B cell (primary cell): ENCODE results near the gene PPP1R10. TPM values are rescaled to one million over a fixed set of nuclear protein-coding genes. Genes with fewer than 3 reads are reported as not detected.
A peak's percentile ranks its signal among the peaks of the same experiment; 100 is the strongest.

Experiments used
- ATAC-seq: fragments of 200-7000 bp; cut with Tn5 transposase; one replicate; pipeline ENCODE4 v1.10.0; 2021; ENCODE audit warnings: low read depth, mild to moderate bottlenecking, moderate number of reproducible peaks, moderate library complexity
- CTCF ChIA-PET: fragments of 350-600 bp; sonication (Branson Sonifier 250); formaldehyde crosslinking; loops from one replicate; lab custom pipeline; 2021; ENCODE audit warnings: antibody characterized with exemption, inconsistent platforms; lab: Charles Lee
- POLR2A ChIA-PET: fragments of 350-600 bp; sonication (Branson Sonifier 250); formaldehyde crosslinking; loops from one replicate; lab custom pipeline; 2021; ENCODE audit warnings: antibody characterized with exemption; lab: Charles Lee
- DNase-seq: peaks from one replicate; pipeline ENCODE4 v3.0.0; 2013
- H2AFZ ChIP-seq: 2 replicates; pipeline ENCODE4 v1.6.1; 2012; ENCODE audit warnings: mild to moderate bottlenecking, low read depth, low read length; ENCODE audit not compliant: insufficient read depth, poor library complexity, severe bottlenecking
- H3K27ac ChIP-seq, 2 donors: 1 replicate in 1 of 2; 2 replicates in 1 of 2; pipeline ENCODE4 v1.5.1; 2012 to 2013; ENCODE audit warnings: low read length in 2 of 2, mild to moderate bottlenecking in 2 of 2, moderate library complexity in 1 of 2
- H3K27me3 ChIP-seq, 4 experiments: fragments of 200-600 bp in 1 of 4; sonication (generic) in 1 of 4; replicated peaks in 1 of 4; 1 replicate in 2 of 4; 2 replicates in 2 of 4; pipeline versions ENCODE4 v1.6.1 to v1.7.0; 2013 to 2016; ENCODE audit warnings: low read length in 3 of 4, mild to moderate bottlenecking in 2 of 4, mixed read lengths in 1 of 4, moderate library complexity in 1 of 4; ENCODE audit not compliant: insufficient read depth in 4 of 4, control insufficient read depth in 3 of 4; ENCODE audit errors: control extremely low read depth in 1 of 4
- H3K36me3 ChIP-seq, 2 experiments: replicated peaks in 1 of 2; 1 replicate in 1 of 2; 2 replicates in 1 of 2; pipeline versions ENCODE4 v1.6.1 to v1.7.1; 2013; ENCODE audit warnings: low read length in 1 of 2; ENCODE audit not compliant: insufficient read depth in 2 of 2, control insufficient read depth in 1 of 2; ENCODE audit errors: control extremely low read depth in 1 of 2, extremely low read depth in 1 of 2
- H3K4me1 ChIP-seq, 2 donors: fragments of 200-600 bp in 1 of 2; sonication (generic) in 1 of 2; 1 replicate in 1 of 2; 2 replicates in 1 of 2; pipeline versions ENCODE4 v1.5.1 to v1.6.1; 2013 to 2017; ENCODE audit warnings: low read length in 2 of 2; ENCODE audit not compliant: control insufficient read depth in 2 of 2, insufficient read depth in 2 of 2
- H3K4me2 ChIP-seq: replicated peaks from 2 replicates; pipeline ENCODE3; 2012; ENCODE audit warnings: mild to moderate bottlenecking, low read depth, low read length; ENCODE audit not compliant: poor library complexity, severe bottlenecking
- H3K4me3 ChIP-seq, 5 experiments: fragments of 200-600 bp in 1 of 5; sonication (generic) in 1 of 5; 1 replicate in 3 of 5; 2 replicates in 2 of 5; pipeline versions ENCODE4 v1.5.1 to v1.7.0; 2011 to 2016; ENCODE audit warnings: low read length in 4 of 5, mild to moderate bottlenecking in 4 of 5, low read depth in 2 of 5, control low read depth in 1 of 5, moderate library complexity in 1 of 5; ENCODE audit not compliant: insufficient read depth in 1 of 5; ENCODE audit errors: control extremely low read depth in 1 of 5, extremely low read depth in 1 of 5
- H3K79me2 ChIP-seq: fragments of 200-600 bp; sonication (generic); one replicate; pipeline ENCODE4 v1.6.0; 2016; ENCODE audit warnings: low read length; ENCODE audit not compliant: control insufficient read depth, insufficient read depth
- H3K9ac ChIP-seq: fragments of 200-600 bp; sonication (generic); 2 replicates; pipeline ENCODE4 v1.6.1; 2017; ENCODE audit warnings: mild to moderate bottlenecking, low read length, moderate library complexity
- H3K9me3 ChIP-seq, 3 donors: one replicate each; pipeline versions ENCODE4 v1.6.1 to v1.7.1; 2013; ENCODE audit warnings: low read length in 2 of 3; ENCODE audit not compliant: control insufficient read depth in 2 of 3, insufficient read depth in 1 of 3; ENCODE audit errors: control extremely low read depth in 1 of 3
- H4K20me1 ChIP-seq: 2 replicates; pipeline ENCODE4 v1.6.0; 2012; ENCODE audit warnings: mild to moderate bottlenecking, low read length; ENCODE audit not compliant: insufficient read depth, control insufficient read depth, poor library complexity, severe bottlenecking
- H3K27ac Mint-ChIP-seq: one replicate; pipeline ENCODE4 v1.8.0; 2021; ENCODE audit warnings: mixed read lengths
- H3K27me3 Mint-ChIP-seq: one replicate; pipeline ENCODE4 v1.8.0; 2021; ENCODE audit warnings: mixed read lengths
- H3K4me1 Mint-ChIP-seq: one replicate; pipeline ENCODE4 v1.8.0; 2021; ENCODE audit warnings: mixed read lengths
- H3K4me3 Mint-ChIP-seq: one replicate; pipeline ENCODE4 v1.8.0; 2021; ENCODE audit warnings: mixed read lengths
- H3K9me3 Mint-ChIP-seq: one replicate; pipeline ENCODE4 v1.8.0; 2022; ENCODE audit warnings: mixed read lengths; ENCODE audit not compliant: insufficient read depth
- EZH2 ChIP-seq: IDR thresholded peaks from 2 replicates; pipeline ENCODE4 v1.6.1; 2012; ENCODE audit warnings: borderline replicate concordance, low read depth, mild to moderate bottlenecking, moderate library complexity, low read length; ENCODE audit not compliant: insufficient read depth, poor library complexity, severe bottlenecking
- WGBS: methylation state at CpG from one replicate; pipeline ENCODE4 v1.1.5; 2013; ENCODE audit warnings: missing lambda C conversion rate; ENCODE audit not compliant: insufficient coverage; 5-methylcytosine and 5-hydroxymethylcytosine counted together
- intact Hi-C: fragments of 100-400 bp; cut with micrococcal nuclease; formaldehyde crosslinking; loops from one replicate; pipeline ENCODE4 v1.10.0; 2022
- polyA plus RNA-seq: library from polyadenylated mRNA; depleted of rRNA; stranded (reverse); fragments of >200 nt; gene quantifications from 2 replicates; pipeline ENCODE4 v1.2.3, GENCODE V29; 2012
- total RNA-seq, 2 donors: library from RNA; stranded (reverse); fragments of 120-200 nt in 1 of 2; gene quantifications; 1 replicate in 1 of 2; 2 replicates in 1 of 2; pipeline versions ENCODE4 v1.2.3 to v1.2.4, GENCODE V29; 2013 to 2022
- TF ChIP-seq, protein P1 (sequence below): fragments of 200-600 bp; IDR thresholded peaks from one replicate; pipeline ENCODE4 v1.8.0; 2022; ENCODE audit warnings: antibody characterized with exemption, mild to moderate bottlenecking

Gene PPP1R10
- total and polyA plus RNA-seq, 2 donors (not counting 1 experiment from before 2014, with no cell fraction given) = 40.7 to 177 TPM

DNA sequence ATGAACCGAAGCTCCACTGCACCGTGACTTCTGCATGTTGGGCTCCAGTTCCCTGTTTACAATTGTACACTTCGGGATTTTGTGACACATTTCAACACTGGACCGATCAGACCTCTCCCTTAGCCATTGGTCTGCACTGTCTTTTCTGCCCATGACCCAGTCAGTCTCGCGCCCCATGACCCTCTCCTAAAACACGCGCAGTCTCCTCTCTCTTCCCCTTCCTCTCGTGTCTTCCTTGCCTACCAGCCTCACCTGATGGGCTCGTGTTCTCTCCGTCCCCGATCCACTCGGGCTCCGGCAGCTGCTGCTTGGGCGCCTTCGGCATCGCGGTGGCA is 46.3 kb downstream of the PPP1R10 start:
- ChIA-PET POLR2A (interaction anchor here (0.6 to 2.3 kb wide), 8 partner anchors 10 to 103 kb away, joined by 3 to 19 read pairs (median 5); partner anchors contain the start of genes GNL1, MRPS18B, PPP1R10 and PRR3), CTCF (interaction anchor here (0.6 to 2.7 kb wide), 14 partner anchors 12 to 698 kb away, joined by 3 to 29 read pairs (median 4); no protein-coding TSS in a partner anchor)
- no peaks in the 10 kb centered on the region for H3K9me3 Mint-ChIP-seq
- Histone ChIP-seq H3K4me1 (peaks cover 25 to 32% of the 10 kb centered on the region in 2 donors), H3K9ac (peak overlapping the region; percentile 88), H3K27ac (peak overlapping the region; percentile 55 to 92), H3K36me3 (peaks cover 0 to 4% of the 10 kb centered on the region in 2 experiments), H3K4me3 (peak overlapping the region; percentile 69 to 93 (median 87)), H3K79me2 (peaks cover 67% of the 10 kb centered on the region), H3K9me3 (no peaks in the 10 kb centered on the region), H4K20me1 (peaks cover 29% of the 10 kb centered on the region), H3K4me2 (peak overlapping the region; percentile 72), H3K27me3 (no peaks in the 10 kb centered on the region), H2AFZ (peak overlapping the region; percentile 85)
- peak overlapping the region; percentile 96 for H3K4me3 Mint-ChIP-seq
- intact Hi-C loops = loop anchor here (1.0 to 5.0 kb wide), 9 partner anchors 14 to 172 kb away; partner anchors contain the start of genes DHX16, FLOT1, GNL1 and IER3
- ATAC-seq (peak; percentile 9), DNase-seq (no peak)
- peaks cover 54% of the 10 kb centered on the region for H3K4me1 Mint-ChIP-seq
- 3% methylated on average over 12 of the region's 18 CpGs for WGBS
- H3K27ac Mint-ChIP-seq = peak overlapping the region; percentile 93
- H3K27me3 Mint-ChIP-seq = no peaks in the 10 kb centered on the region
- TF ChIP-seq, protein P1, sequence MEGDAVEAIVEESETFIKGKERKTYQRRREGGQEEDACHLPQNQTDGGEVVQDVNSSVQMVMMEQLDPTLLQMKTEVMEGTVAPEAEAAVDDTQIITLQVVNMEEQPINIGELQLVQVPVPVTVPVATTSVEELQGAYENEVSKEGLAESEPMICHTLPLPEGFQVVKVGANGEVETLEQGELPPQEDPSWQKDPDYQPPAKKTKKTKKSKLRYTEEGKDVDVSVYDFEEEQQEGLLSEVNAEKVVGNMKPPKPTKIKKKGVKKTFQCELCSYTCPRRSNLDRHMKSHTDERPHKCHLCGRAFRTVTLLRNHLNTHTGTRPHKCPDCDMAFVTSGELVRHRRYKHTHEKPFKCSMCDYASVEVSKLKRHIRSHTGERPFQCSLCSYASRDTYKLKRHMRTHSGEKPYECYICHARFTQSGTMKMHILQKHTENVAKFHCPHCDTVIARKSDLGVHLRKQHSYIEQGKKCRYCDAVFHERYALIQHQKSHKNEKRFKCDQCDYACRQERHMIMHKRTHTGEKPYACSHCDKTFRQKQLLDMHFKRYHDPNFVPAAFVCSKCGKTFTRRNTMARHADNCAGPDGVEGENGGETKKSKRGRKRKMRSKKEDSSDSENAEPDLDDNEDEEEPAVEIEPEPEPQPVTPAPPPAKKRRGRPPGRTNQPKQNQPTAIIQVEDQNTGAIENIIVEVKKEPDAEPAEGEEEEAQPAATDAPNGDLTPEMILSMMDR = no peak
- no peak for TF ChIP-seq EZH2

DNA sequence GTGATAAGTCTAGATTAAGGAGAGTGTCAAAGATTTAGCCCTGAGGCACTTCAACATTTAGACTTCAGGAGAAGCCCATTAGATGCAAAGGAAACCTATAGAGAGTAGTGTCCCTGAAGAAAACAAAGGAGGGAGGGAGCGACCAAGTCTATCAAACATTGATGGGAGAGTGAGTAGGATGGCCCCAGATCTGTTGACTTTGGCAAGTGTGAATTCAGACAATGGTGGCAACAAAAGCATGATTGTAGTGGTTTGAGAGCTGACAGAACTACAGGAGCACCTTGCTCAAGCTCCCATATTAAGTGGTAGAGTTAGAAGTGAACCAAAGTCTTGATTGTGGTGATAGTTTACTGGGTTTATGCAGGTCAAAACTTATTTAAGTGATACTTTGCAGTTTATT is 46.8 kb downstream of the PPP1R10 start:
- Histone ChIP-seq H3K27me3 (no peaks in the 10 kb centered on the region), H3K79me2 (peaks cover 62% of the 10 kb centered on the region), H3K27ac (peak overlapping the region in 1 of 2 donors; percentile 92), H3K4me2 (peak overlapping the region; percentile 72), H3K4me3 (peak overlapping the region in 4 of 5 experiments; percentile 69 to 93 (median 89)), H3K36me3 (peaks cover 0 to 4% of the 10 kb centered on the region in 2 experiments), H4K20me1 (peaks cover 25% of the 10 kb centered on the region), H3K4me1 (peaks cover 25 to 32% of the 10 kb centered on the region in 2 donors), H3K9me3 (no peaks in the 10 kb centered on the region), H2AFZ (peak overlapping the region; percentile 85), H3K9ac (peak overlapping the region; percentile 88)
- peak overlapping the region; percentile 72 for H3K27ac Mint-ChIP-seq
- DNase-seq (no peak), ATAC-seq (no peak)
- H3K27me3 Mint-ChIP-seq = no peaks in the 10 kb centered on the region
- no peaks in the 10 kb centered on the region for H3K9me3 Mint-ChIP-seq
- TF ChIP-seq, protein P1 = no peak
- TF ChIP-seq EZH2 = no peak
- CTCF ChIA-PET = interaction anchor here (0.9 to 2.7 kb wide), 9 partner anchors 19 to 161 kb away, joined by 3 to 29 read pairs (median 6); no protein-coding TSS in a partner anchor
- 85% methylated on average over 1 of the region's 1 CpG for WGBS
- peaks cover 51% of the 10 kb centered on the region for H3K4me1 Mint-ChIP-seq
- peak overlapping the region; percentile 96 for H3K4me3 Mint-ChIP-seq
- intact Hi-C loops = loop anchor here (5.0 kb wide), 1 partner anchor 172 kb away; the partner anchor contains the start of genes FLOT1 and IER3
- POLR2A ChIA-PET = interaction anchor here (0.6 to 2.3 kb wide), 5 partner anchors 14 to 48 kb away, joined by 3 to 19 read pairs (median 10); partner anchors contain the start of genes GNL1, MRPS18B, PPP1R10 and PRR3
